Measurements from ENCODE around the gene HEPH. TPM values are rescaled to one million over a fixed set of nuclear protein-coding genes. Genes with fewer than 3 reads are reported as not detected.

The HEPH gene
- total RNA-seq, 1 donor from 2014 or later = not detected

GRCh38 chrX:66142351-66142750 is 21.7 kb upstream of the HEPH start:
- no peaks in the 10 kb centered on the region for H3K9me3 Mint-ChIP-seq
- intact Hi-C loops (cut with micrococcal nuclease) = no loop called here
- H3K36me3 Mint-ChIP-seq (ENCODE audit: low read depth) = no peaks in the 10 kb centered on the region
- POLR2A ChIA-PET = no interaction called here
- CTCF ChIA-PET = no interaction called here
- no peak overlapping the region for H3K4me3 Mint-ChIP-seq
- H3K27me3 Mint-ChIP-seq = peaks cover 1% of the 10 kb centered on the region
- no peak overlapping the region for H3K27ac Mint-ChIP-seq
- no peaks in the 10 kb centered on the region for H3K4me1 Mint-ChIP-seq
- no peak for TF ChIP-seq CTCF (IDR thresholded peaks at IDR 0.05)
- ATAC-seq (ENCODE audit: low read depth) = no peak
- DNase-seq = no peak

DNA sequence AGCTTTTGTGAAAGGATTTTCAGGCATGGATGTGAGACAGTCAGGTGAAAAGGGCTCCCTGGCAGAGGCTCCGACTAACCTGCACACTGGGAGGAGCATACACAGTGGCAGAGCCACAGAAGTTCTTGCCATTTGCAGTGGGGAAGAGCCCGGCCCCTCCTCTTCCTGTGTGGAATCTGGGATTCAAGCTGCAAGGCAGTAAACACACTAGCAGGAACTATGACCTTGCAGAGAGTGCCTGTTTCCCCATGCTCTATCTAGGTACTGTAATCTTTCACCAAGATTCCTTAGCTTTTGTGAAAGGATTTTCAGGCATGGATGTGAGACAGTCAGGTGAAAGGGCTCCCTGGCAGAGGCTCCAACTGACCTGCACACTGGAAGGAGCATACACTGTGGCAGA is 19.8 kb upstream of the HEPH start:
- DNase-seq = no peak
- Mint-ChIP-seq H3K9me3 (no peaks in the 10 kb centered on the region), H3K36me3 (ENCODE audit: low read depth) (no peaks in the 10 kb centered on the region), H3K4me1 (no peaks in the 10 kb centered on the region), H3K27ac (no peak overlapping the region), H3K27me3 (no peaks in the 10 kb centered on the region), H3K4me3 (no peak overlapping the region)
- intact Hi-C loops (cut with micrococcal nuclease) = no loop called here
- ChIA-PET CTCF (no interaction called here), POLR2A (no interaction called here)
- no peak for ATAC-seq (ENCODE audit: low read depth)
- no peak for TF ChIP-seq CTCF (IDR thresholded peaks at IDR 0.05)

GRCh38 chrX:66149519-66149918 is 14.5 kb upstream of the HEPH start:
- ChIA-PET CTCF (no interaction called here), POLR2A (no interaction called here)
- no peak for TF ChIP-seq CTCF (IDR thresholded peaks at IDR 0.05)
- H3K9me3 Mint-ChIP-seq = no peaks in the 10 kb centered on the region
- H3K36me3 Mint-ChIP-seq (ENCODE audit: low read depth) = no peaks in the 10 kb centered on the region
- intact Hi-C loops (cut with micrococcal nuclease) = no loop called here
- H3K4me3 Mint-ChIP-seq = no peak overlapping the region
- H3K4me1 Mint-ChIP-seq = no peaks in the 10 kb centered on the region
- H3K27me3 Mint-ChIP-seq = no peaks in the 10 kb centered on the region
- no peak for DNase-seq
- no peak for ATAC-seq (ENCODE audit: low read depth)
- no peak overlapping the region for H3K27ac Mint-ChIP-seq

GRCh38 chrX:66150163-66150562 is 13.9 kb upstream of the HEPH start:
- no peaks in the 10 kb centered on the region for H3K9me3 Mint-ChIP-seq
- ATAC-seq (ENCODE audit: low read depth) (no peak), DNase-seq (no peak)
- intact Hi-C loops (cut with micrococcal nuclease) = no loop called here
- no peak overlapping the region for H3K4me3 Mint-ChIP-seq
- no peaks in the 10 kb centered on the region for H3K27me3 Mint-ChIP-seq
- CTCF ChIA-PET = no interaction called here
- H3K36me3 Mint-ChIP-seq (ENCODE audit: low read depth) = no peaks in the 10 kb centered on the region
- H3K27ac Mint-ChIP-seq = no peak overlapping the region
- H3K4me1 Mint-ChIP-seq = no peaks in the 10 kb centered on the region
- POLR2A ChIA-PET = no interaction called here
- TF ChIP-seq CTCF (IDR thresholded peaks at IDR 0.05) = no peak

DNA sequence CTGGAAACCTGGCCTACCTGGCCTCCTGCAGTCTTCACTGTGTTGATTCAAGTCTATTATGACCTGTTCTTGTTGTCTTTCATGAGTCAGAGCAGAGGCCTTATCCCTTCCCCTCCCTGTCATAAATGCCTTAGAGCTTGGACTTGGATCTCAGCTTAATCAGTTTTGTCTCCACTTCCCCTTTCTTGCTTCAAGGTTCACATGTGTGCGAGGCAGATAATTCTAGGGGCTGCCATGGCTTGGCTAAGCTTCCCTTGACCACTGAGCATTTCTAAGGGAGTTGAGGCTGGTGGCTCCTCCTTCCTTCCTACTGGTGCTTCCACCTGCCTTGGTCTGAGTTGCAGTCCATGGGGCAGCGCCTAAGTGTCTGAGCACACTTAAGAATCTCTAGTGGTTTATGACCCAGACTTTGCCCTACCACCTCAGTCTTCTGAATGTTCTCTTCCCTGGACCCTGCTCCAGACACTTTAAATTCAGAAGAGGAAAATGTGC is 1.7 kb upstream of the HEPH start:
- no peaks in the 10 kb centered on the region for H3K36me3 Mint-ChIP-seq (ENCODE audit: low read depth)
- H3K9me3 Mint-ChIP-seq = no peaks in the 10 kb centered on the region
- ChIA-PET CTCF (no interaction called here), POLR2A (no interaction called here)
- H3K27ac Mint-ChIP-seq = no peak overlapping the region
- DNase-seq = no peak
- no peak for TF ChIP-seq CTCF (IDR thresholded peaks at IDR 0.05)
- no peak overlapping the region for H3K4me3 Mint-ChIP-seq
- no peak for ATAC-seq (ENCODE audit: low read depth)
- peaks cover 1% of the 10 kb centered on the region for H3K27me3 Mint-ChIP-seq
- H3K4me1 Mint-ChIP-seq = no peaks in the 10 kb centered on the region
- intact Hi-C loops (cut with micrococcal nuclease) = no loop called here

Measured in activated B cell treated with CpG ODN at 0.5 μM for 24 hours (primary cell).